GM18867 (cell line): Measurements from ENCODE around the gene MAN1C1.

Experiments used
- ATAC-seq: cut with Tn5 transposase; IDR thresholded peaks from one replicate; pipeline ENCODE4 v1.9.1; 2021; ENCODE audit warnings: mild to moderate bottlenecking, moderate library complexity; ENCODE audit not compliant: unreplicated experiment

The MAN1C1 gene

GRCh38 chr1:25612421-25612820 lies 4.2 kb upstream of the MAN1C1 start:
- no peak for ATAC-seq

GRCh38 chr1:25613091-25613490 lies 3.5 kb upstream of the MAN1C1 start:
- no peak for ATAC-seq

- no peak for ATAC-seq
Observed at GRCh38 chr1:25614501-25615171, 2.0 kb upstream of the MAN1C1 start.

GRCh38 chr1:25615172-25615541 lies 1.4 kb upstream of the MAN1C1 start:
- no peak for ATAC-seq

- no peak for ATAC-seq
Observed at GRCh38 chr1:25615563-25616094, 962 bp upstream of the MAN1C1 start.

- ATAC-seq: peak; percentile 4
Observed at GRCh38 chr1:25616987-25617624, 515 bp downstream of the MAN1C1 start.

GRCh38 chr1:25617625-25618432 lies 1.2 kb downstream of the MAN1C1 start:
- no peak for ATAC-seq

- no peak for ATAC-seq
Observed at GRCh38 chr1:25618433-25618808, 1.8 kb downstream of the MAN1C1 start.

GRCh38 chr1:25619101-25619890 lies 2.7 kb downstream of the MAN1C1 start:
- no peak for ATAC-seq

GRCh38 chr1:25620211-25620610 lies 3.6 kb downstream of the MAN1C1 start:
- no peak for ATAC-seq

- ATAC-seq: no peak
Observed at GRCh38 chr1:25620701-25621350, 4.2 kb downstream of the MAN1C1 start.

- ATAC-seq: no peak
Observed at GRCh38 chr1:25621876-25622275, 5.3 kb downstream of the MAN1C1 start.

- no peak for ATAC-seq
Observed at GRCh38 chr1:25622531-25622930, 5.9 kb downstream of the MAN1C1 start.

- ATAC-seq: no peak
Observed at GRCh38 chr1:25623007-25623406, 6.4 kb downstream of the MAN1C1 start.

- ATAC-seq: no peak
Observed at GRCh38 chr1:25623731-25624130, 7.1 kb downstream of the MAN1C1 start.

GRCh38 chr1:25624156-25624555 lies 7.6 kb downstream of the MAN1C1 start:
- no peak for ATAC-seq

GRCh38 chr1:25624604-25625003 lies 8.0 kb downstream of the MAN1C1 start:
- ATAC-seq: no peak

GRCh38 chr1:25626018-25626417 lies 9.4 kb downstream of the MAN1C1 start:
- ATAC-seq: no peak

- ATAC-seq: no peak
Observed at GRCh38 chr1:25628741-25629421, 12.3 kb downstream of the MAN1C1 start.

GRCh38 chr1:25629836-25630235 lies 13.2 kb downstream of the MAN1C1 start:
- no peak for ATAC-seq
